ENCODE measurements around the gene DNAH17. TPM values are rescaled to one million over a fixed set of nuclear protein-coding genes. Genes with fewer than 3 reads are reported as not detected.

DNAH17 gene
- total RNA-seq, 1 donor from 2014 or later: 0.54 TPM

DNA sequence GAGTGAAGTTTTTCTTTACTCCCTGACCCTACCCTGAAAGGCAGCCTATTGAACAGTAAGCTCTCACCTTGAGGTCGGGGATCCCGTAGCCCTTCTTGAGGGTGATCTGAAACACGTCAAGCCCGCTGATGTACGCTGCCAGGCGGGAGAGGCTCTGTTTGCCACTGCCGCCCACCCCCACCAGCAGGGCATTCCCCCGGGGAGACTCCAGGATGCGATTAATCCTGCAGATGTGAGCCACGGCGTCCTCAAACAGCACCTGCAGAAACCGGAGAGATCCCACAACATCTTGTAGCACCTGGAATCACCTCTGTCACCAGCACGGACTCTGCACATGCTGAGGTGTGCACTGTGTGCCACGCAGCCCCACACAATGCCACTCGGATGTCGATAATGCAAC lies 102.0 kb downstream of the DNAH17 start:
- Mint-ChIP-seq H3K36me3 (ENCODE audit: unreplicated experiment) (no peaks in the 10 kb centered on the region), H3K4me1 (ENCODE audit: unreplicated experiment) (no peaks in the 10 kb centered on the region), H3K27me3 (ENCODE audit: unreplicated experiment) (peaks cover 10% of the 10 kb centered on the region), H3K27ac (ENCODE audit: unreplicated experiment) (no peak overlapping the region), H3K9me3 (ENCODE audit: unreplicated experiment) (no peaks in the 10 kb centered on the region), H3K4me3 (ENCODE audit: unreplicated experiment) (no peak overlapping the region)
- TF ChIP-seq, protein P1, sequence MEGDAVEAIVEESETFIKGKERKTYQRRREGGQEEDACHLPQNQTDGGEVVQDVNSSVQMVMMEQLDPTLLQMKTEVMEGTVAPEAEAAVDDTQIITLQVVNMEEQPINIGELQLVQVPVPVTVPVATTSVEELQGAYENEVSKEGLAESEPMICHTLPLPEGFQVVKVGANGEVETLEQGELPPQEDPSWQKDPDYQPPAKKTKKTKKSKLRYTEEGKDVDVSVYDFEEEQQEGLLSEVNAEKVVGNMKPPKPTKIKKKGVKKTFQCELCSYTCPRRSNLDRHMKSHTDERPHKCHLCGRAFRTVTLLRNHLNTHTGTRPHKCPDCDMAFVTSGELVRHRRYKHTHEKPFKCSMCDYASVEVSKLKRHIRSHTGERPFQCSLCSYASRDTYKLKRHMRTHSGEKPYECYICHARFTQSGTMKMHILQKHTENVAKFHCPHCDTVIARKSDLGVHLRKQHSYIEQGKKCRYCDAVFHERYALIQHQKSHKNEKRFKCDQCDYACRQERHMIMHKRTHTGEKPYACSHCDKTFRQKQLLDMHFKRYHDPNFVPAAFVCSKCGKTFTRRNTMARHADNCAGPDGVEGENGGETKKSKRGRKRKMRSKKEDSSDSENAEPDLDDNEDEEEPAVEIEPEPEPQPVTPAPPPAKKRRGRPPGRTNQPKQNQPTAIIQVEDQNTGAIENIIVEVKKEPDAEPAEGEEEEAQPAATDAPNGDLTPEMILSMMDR (IDR thresholded peaks at IDR 0.05): no peak
- no peak for DNase-seq (ENCODE audit: extremely low spot score, unreplicated experiment)

- no peak overlapping the region for H3K27ac Mint-ChIP-seq (ENCODE audit: unreplicated experiment)
- peaks cover 10% of the 10 kb centered on the region for H3K27me3 Mint-ChIP-seq (ENCODE audit: unreplicated experiment)
- no peak for DNase-seq (ENCODE audit: extremely low spot score, unreplicated experiment)
- H3K4me1 Mint-ChIP-seq (ENCODE audit: unreplicated experiment): no peaks in the 10 kb centered on the region
- TF ChIP-seq, protein P1 (IDR thresholded peaks at IDR 0.05): no peak
- H3K9me3 Mint-ChIP-seq (ENCODE audit: unreplicated experiment): no peaks in the 10 kb centered on the region
- no peak overlapping the region for H3K4me3 Mint-ChIP-seq (ENCODE audit: unreplicated experiment)
- no peaks in the 10 kb centered on the region for H3K36me3 Mint-ChIP-seq (ENCODE audit: unreplicated experiment)
Observed at GRCh38 chr17:78474614-78475146, 102.5 kb downstream of the DNAH17 start.

GRCh38 chr17:78473951-78474613 lies 103.1 kb downstream of the DNAH17 start:
- H3K27me3 Mint-ChIP-seq (ENCODE audit: unreplicated experiment): peaks cover 10% of the 10 kb centered on the region
- H3K27ac Mint-ChIP-seq (ENCODE audit: unreplicated experiment): no peak overlapping the region
- TF ChIP-seq, protein P1 (IDR thresholded peaks at IDR 0.05): no peak
- H3K4me3 Mint-ChIP-seq (ENCODE audit: unreplicated experiment): no peak overlapping the region
- no peaks in the 10 kb centered on the region for H3K9me3 Mint-ChIP-seq (ENCODE audit: unreplicated experiment)
- no peaks in the 10 kb centered on the region for H3K4me1 Mint-ChIP-seq (ENCODE audit: unreplicated experiment)
- H3K36me3 Mint-ChIP-seq (ENCODE audit: unreplicated experiment): no peaks in the 10 kb centered on the region
- DNase-seq (ENCODE audit: extremely low spot score, unreplicated experiment): no peak

DNA sequence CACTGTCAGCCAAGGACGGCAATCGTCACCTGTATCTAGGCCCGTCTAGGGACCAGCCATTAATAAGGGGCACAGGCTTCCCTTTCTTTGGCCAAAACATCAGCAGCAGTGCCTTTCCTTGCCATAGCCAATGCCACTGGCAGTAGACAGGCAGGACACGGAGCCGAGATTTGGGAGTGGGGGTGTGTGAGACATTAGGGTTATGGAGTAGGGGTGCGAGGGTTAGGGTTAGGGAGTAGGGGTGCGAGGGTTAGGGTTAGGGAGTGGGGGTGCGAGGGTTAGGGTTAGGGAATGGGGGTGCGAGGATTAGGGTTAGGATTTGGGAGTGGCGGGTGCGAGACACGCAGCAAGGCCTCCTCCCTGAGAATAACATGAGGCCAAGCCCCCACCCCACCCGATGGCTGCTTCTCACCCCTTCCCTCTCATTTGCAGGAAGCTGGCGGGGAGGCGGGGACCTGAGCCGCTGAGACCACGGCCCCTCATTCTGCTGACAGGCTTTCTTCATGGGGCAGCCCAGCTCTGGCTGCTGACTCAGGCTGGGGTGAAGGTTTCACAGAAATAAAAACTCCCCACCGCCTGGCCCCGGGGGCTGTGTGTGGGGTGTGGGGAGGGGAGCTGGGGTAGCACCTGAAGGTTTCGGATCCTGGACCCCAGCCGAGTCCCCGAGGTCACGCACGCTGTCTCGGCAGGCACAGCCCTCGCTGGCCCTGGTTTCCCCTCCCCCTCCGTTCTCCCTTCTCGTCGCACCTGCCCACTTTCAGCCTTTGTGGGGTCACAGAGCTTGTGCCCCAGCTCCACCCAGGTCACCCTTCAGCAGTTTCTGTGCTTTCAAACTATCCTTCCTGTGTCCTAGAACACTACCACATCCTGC lies 104.9 kb downstream of the DNAH17 start:
- H3K4me1 Mint-ChIP-seq (ENCODE audit: unreplicated experiment): no peaks in the 10 kb centered on the region
- no peak overlapping the region for H3K27ac Mint-ChIP-seq (ENCODE audit: unreplicated experiment)
- H3K27me3 Mint-ChIP-seq (ENCODE audit: unreplicated experiment): peaks cover 10% of the 10 kb centered on the region
- TF ChIP-seq, protein P1 (IDR thresholded peaks at IDR 0.05): no peak
- DNase-seq (ENCODE audit: extremely low spot score, unreplicated experiment): no peak
- no peaks in the 10 kb centered on the region for H3K9me3 Mint-ChIP-seq (ENCODE audit: unreplicated experiment)
- H3K36me3 Mint-ChIP-seq (ENCODE audit: unreplicated experiment): no peaks in the 10 kb centered on the region
- no peak overlapping the region for H3K4me3 Mint-ChIP-seq (ENCODE audit: unreplicated experiment)

- Mint-ChIP-seq H3K27ac (ENCODE audit: unreplicated experiment) (no peak overlapping the region), H3K4me1 (ENCODE audit: unreplicated experiment) (no peaks in the 10 kb centered on the region), H3K27me3 (ENCODE audit: unreplicated experiment) (peaks cover 10% of the 10 kb centered on the region), H3K4me3 (ENCODE audit: unreplicated experiment) (no peak overlapping the region), H3K9me3 (ENCODE audit: unreplicated experiment) (no peaks in the 10 kb centered on the region), H3K36me3 (ENCODE audit: unreplicated experiment) (no peaks in the 10 kb centered on the region)
- TF ChIP-seq, protein P1 (IDR thresholded peaks at IDR 0.05): no peak
- DNase-seq (ENCODE audit: extremely low spot score, unreplicated experiment): no peak
Observed at GRCh38 chr17:78471635-78472034, 105.6 kb downstream of the DNAH17 start.

Data from osteocyte (in vitro differentiated cells).